GM19395 (cell line): ENCODE results near the gene SEMA6D.

Experiments
- ATAC-seq: cut with Tn5 transposase; IDR thresholded peaks from one replicate; pipeline ENCODE4 v1.9.1; 2021; ENCODE audit warnings: mild to moderate bottlenecking, moderate library complexity; ENCODE audit not compliant: unreplicated experiment

The SEMA6D gene

DNA sequence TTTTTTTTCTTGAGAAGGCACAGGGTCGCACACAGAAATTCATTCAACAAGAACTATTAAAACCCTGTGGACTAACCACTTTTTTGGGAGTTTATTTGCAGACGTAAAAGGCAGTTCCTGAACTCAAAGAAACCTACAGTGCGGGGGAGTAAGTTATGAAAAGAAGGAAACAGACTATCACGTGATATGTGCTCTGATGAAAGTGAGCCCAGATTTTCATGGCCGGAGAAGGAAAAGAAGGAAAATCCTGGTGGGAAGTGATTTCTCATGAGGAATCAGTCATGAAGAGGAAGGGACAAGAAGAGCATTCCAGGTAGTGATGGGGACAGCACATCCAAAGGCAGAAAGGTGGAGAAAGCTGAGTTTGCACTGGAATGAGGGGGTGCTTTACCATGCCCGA, 26.1 kb downstream of the SEMA6D start:
- no peak for ATAC-seq

DNA sequence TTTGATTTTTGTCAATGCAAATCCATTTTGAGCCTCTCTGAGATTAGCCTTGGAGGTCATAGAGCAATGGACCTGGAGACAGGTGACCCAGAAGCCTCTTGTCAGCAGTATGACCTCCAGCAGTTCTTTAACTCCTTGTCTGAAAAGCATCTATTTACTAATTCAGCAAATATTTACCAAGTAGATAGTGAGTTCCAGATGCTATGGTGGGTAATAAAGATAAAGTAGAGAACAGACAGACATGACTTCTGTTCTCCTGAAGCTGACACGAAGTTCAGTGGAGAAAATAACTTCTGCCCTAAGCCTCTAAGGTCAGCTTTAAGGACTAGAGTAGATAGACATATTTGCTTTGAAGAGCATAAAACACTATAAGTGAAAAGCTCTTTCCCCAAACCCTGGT, 26.6 kb downstream of the SEMA6D start:
- no peak for ATAC-seq

DNA sequence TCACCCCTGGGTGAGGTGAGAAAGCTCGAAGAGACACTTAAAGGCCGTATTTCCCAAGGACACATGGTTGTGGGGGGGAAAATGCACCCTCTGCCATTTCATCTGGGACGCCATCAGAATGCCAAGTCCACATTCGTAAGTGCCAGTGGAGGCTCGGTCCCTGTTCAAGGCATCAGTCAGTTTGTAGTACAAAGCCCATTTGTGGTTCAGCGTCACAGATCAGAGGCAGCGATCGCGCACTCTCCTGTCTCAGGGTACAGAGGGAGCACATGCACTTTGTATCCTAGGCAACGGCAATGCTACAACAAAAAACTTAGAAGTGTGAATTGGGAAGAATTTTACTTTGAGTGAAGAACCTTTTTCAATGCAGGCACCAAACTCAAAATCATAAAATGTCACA, 27.2 kb downstream of the SEMA6D start:
- no peak for ATAC-seq

DNA sequence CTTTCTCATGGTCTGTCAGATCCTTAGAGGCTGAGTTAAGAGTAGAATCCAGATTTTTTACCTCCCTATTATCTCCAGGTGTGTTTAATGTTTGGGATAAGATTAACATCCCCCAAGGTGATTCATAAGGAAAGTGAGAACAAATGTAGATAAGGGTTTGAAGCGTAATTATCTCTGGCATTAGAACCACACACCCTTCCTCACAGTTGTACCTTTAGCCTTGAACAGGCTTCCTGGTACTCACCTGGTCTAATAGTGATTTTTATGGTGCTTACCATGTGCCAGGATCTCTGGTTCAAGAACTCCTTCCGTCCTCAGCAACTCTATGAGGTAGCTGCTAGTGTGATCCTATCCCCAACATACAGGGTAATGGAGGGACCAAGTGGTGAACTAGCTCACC, 27.7 kb downstream of the SEMA6D start:
- ATAC-seq: no peak

DNA sequence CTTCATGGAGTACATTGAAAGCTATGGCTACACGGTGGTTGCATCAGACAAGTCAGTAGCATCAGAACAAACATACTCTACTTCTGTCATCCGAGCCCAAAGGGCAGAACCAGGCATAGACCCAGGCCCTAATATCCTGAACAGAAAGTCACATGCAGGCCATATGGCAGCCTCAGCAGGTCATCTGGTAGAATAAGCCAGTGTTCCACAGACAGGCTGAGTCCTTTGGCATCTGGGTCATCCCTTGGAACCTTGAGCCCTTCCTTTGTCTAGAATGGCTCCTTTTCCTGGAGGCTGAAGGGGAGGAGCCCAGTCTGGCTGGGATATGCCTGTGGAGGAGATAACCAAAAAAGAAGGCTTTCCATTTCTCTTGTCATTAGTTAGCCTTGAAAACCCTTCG, 29.2 kb downstream of the SEMA6D start:
- ATAC-seq: no peak

DNA sequence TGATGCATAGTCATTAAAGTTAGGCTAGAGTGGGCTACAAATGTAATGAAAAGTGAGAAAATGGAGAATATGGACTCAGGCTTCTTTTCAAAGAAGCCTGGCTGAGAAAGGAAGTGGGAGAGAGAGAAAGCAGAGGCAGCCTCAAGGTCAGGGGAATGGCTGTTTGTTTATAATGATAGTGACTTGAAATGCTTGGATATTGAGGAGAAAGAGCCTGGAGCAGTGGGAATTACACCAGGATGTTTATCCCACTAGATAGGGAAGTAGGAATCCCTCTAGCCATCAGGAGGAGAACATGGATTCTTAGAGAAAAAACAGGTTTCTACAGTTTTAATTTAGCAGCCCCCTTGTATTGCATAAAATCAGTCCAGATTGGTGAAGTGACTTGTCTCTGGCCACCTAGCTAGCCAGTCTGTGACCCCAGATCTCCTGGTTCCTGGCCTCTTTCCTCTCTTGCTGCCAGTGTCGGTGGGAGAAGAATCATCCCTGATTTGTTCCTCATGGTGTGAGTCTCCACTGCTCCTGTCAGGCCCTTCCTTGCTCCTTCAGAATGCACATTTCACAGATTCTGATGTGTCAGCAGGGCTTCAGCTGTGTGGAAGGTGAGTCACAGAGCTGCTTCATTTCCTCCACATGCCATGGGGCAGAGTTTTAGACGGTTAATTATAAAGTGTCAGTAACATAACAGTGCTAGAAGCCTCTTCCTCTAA, 32.9 kb downstream of the SEMA6D start:
- ATAC-seq: no peak

DNA sequence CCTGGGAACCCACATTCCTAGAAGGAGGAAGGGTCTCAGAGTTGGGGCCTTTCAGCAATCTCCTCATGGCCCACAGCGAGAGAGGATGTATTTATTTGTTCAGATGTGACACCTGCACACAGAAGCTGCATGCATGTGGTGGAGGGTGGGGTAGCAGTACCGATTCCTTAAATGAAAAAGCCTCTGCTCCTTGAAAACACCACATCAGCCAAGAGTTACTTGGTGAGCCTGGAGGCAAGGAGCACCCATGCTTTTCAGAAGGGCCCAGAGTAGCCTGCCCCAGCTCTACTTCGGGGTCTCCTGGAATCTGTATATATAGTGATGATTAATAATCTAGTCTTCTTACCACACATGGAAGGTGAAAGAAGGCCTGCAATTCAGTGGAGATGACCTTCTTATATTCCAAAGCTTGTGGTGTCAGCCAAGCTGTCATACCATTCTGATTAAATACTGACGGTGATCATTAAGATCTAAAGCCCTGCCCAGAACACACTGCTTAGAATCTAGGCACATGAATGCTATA, 33.5 kb downstream of the SEMA6D start:
- ATAC-seq: no peak

DNA sequence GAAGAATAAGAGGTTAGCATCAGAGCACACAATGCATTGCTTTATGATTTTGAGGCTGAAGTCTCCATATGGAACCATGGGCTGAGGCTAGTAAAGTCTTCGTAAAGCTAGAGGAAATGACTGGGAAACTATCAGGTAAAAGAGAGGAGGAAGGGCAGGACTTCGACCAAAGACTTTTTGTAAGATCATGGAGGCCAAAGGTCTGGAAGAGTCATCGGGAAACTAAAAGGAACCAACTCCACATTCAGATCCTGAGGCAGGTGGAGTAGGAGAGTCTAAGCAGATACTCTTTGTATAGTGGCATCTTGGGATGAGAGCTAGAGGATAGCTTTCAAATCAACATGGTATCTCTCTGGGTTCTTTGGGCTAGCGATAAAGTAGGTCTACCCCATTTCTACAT, 36.3 kb downstream of the SEMA6D start:
- ATAC-seq: no peak

DNA sequence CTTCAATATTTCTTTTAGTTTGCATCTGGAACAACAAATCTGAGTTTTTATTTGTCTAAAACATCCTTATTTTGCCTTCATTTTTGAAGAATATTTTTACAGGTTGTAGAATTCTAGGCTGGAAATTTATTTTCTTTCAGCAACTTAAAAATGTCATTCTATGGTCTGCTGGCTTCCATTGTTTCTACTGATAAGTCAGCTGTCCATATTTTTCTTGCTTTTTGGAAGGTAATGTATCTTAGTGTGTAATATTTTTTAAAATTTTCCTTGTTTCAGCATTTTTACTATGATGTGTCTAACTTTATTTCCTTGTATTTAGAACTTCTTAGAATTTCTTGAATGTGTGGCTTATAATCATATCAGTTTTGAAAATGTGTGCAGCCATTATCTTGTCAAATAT, 37.0 kb downstream of the SEMA6D start:
- ATAC-seq: no peak

DNA sequence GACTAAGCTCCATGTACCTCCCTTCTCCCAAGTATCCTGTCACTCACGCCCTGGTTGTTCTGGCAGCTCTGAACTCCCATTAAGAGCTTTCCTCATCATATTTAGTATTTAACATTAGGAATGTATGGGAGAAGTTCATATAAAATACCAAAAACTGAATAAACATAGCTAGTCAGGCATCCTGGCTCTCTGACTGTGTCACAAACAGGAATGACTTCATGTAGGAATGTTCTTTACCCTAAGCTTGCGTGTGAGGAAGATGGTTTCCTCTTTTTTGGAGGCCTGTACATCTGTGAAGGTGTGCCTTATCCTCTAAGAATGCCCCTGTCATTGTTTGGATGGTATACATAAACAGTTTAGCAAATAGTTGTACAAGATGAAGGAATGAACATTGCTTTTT, 38.6 kb downstream of the SEMA6D start:
- ATAC-seq: no peak

DNA sequence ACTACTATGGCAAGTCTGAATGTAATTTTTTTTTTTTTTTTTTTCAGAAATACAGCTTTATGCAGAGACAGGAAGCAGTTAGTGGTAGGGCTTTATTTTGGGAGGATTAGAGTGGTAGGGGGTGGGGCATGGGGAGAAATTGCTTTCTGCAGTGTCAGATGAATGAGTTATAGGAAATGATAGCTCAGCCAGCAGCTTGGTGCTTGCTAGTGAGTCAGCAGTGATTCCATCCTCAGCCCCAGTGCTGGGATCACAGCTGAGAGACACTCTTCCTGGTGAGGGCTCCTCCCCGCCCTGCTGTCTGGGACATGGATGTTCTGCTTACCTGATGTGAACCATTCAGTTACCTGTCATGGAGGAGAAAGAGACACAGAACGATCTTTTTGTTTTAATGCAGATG, 39.6 kb downstream of the SEMA6D start:
- no peak for ATAC-seq

DNA sequence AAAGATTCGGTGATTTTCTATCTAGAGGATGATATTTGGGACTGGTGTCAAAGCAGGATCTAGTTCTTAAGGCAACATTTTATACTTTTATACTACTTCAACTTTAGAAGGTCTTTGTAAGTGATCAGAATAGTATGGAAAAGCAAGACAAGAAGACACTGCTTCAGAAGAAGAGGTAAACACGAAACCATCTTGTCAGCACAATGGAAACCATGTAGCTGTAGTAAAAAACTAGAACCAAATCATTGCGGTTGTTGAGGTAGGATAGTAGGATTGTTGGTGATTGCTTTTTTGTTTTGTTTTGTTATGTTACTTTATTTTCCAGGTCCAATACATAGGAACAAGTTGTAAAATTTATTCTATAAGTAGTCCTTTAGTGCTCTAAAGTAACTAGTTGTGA, 40.0 kb downstream of the SEMA6D start:
- no peak for ATAC-seq

DNA sequence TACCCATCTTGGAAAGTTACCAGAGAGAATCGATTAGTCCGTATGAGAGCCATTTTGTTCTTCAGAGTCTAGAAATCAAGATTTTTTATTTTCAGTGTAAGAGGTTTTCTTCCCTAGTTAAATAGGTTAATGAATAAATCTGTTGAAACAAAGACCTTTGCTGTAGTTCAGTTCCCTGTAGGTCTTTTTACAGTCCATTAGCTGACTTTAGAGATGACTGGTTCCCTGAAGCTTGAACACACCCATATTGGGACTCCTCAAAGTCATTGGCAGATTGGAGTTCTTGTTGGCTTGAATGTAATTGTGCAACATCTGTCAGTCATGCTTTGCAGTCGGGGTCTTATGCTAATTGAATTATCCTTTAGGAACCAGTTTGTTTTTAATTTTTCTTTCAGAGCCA, 45.3 kb downstream of the SEMA6D start:
- ATAC-seq: no peak

DNA sequence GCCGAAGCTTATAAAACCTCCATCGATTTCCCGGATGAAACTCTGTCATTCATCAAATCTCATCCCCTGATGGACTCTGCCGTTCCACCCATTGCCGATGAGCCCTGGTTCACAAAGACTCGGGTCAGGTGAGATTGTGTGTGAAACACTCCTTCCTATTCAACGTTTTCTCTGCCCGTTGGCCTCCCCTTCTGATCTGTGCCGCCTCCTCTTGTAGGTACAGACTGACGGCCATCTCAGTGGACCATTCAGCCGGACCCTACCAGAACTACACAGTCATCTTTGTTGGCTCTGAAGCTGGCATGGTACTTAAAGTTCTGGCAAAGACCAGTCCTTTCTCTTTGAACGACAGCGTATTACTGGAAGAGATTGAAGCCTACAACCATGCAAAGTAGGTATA, 47.4 kb downstream of the SEMA6D start:
- ATAC-seq: no peak

DNA sequence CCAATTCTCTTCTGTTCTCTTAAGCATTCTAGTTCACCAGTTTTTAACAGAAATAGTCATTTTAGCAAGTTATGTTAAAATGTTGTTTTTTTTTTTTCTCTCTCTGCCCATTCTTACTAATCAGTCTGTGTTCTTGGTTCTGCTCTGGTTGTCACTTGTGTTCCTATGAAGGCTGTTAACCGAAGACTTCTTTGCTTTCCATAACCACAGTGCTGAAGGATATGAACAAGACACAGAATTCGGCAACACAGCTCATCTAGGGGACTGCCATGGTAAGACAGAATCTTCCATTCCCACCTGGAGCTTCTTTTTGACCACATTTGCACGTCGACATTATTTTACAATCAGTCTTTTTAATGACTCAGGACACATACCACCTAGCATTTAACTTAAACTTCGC, 49.1 kb downstream of the SEMA6D start:
- ATAC-seq: no peak

DNA sequence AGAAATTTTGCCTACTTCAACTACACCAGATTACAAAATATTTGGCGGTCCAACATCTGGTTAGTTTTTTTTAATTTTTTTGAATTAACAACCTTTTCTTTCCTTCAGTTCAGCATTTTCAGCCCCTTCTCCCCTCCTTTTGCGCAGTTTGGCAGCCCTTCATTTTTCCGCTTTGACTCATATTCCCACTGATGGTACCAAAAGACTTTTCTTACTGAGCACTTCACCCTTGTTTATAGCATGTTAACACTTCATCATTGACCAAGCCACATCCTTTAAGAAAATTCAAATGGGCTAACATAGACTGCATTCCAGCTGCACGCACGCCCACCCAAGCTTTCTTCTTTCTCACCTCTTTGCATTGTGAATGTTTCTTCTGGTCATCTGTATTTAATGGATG, 49.7 kb downstream of the SEMA6D start:
- no peak for ATAC-seq

DNA sequence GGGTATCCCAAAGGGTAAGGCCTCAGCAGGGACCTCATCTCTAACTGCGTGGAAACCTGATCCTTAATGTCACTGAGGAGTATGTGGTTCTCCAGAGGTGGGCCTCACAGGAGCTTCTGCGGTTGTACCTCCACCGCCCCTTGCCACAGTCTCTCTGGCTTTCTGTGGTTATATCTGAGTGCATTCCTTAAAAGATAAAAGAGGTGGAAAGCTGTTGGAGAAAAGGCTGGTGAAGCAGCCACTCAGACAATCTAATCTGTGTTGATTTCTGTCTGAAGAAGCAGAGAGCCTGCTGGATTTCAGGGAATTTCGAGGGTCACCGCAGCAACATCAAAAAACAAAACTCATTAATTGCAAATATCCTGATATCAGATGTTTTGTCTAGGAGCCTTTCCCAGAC, 51.4 kb downstream of the SEMA6D start:
- ATAC-seq: no peak

DNA sequence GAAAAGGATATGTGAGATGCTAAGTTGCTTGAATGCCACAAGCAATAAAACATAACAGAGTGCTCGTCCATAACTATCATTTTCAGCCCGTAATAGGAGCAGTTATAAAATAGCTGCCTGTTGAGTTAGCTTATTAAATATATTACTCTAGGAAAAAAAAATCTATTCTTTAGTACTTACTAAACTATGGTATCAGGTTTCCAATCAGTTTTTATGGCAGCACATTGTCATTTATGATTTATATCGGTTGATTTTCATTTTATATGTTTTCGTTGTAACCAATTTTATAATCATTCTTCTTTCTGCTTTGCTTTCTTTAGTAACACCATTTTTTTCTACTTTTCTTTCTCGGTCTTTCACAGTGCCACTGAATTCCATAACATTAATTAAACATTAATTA, 51.9 kb downstream of the SEMA6D start:
- no peak for ATAC-seq

DNA sequence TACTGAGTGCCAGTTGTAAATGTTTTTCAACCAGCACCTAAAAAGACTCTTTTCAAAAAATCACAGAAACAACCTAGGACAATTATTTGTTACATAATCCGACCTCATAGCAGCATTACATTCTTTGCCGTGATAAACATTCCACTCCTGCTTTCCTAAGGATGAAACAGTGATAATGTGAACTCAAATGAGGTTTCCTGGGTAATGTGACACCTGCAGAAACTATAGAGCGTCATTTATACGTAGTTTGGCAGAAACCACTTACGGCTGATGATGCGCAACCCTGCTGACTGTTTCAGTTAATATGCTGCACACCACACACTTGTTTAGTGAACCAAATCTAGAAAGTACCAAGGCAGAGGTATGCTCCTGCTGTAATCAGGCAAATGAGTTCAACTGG, 55.8 kb downstream of the SEMA6D start:
- no peak for ATAC-seq

DNA sequence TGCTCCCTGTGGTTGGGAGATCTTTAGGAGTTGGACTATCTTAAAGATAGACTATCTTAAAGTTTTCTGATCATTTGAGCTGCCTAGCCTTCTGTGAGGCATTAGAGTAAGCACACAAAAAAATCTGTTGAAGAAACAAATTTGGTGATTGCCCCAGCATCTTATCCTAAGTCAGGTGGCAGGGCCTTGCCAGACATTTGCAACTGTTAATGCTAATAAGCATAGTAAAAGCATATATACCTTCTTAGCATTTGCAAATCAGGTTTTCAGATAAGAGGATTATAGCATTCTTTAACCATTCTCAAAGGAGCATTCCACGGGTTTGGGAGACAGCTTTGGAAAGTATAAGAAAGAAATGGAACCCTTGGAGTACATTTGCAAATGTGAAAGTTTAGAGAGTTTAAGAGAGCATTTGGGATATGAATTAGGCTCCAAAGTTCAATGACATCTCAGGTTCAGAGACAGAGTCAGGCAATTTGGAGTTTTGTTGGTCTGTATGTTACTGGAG, 61.0 kb downstream of the SEMA6D start:
- ATAC-seq: no peak

DNA sequence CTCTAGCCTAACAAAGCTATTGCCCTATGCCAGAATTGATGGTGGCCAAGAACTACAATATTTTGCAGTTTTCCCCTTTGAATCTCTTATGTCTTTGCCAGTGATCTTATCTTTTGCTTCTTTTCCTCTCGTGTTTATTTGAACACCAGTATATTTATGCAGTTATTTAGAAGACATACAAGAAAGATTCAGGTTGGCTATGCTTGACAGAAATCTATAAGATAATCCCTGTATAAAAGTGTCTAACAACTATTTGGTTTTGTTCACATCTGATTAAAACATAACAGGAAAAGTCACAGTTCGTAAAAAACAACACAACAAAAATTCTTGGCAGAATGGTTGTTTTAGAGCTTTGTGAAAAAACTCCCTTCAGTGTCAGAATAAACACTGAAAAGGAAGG, 63.7 kb downstream of the SEMA6D start:
- no peak for ATAC-seq

DNA sequence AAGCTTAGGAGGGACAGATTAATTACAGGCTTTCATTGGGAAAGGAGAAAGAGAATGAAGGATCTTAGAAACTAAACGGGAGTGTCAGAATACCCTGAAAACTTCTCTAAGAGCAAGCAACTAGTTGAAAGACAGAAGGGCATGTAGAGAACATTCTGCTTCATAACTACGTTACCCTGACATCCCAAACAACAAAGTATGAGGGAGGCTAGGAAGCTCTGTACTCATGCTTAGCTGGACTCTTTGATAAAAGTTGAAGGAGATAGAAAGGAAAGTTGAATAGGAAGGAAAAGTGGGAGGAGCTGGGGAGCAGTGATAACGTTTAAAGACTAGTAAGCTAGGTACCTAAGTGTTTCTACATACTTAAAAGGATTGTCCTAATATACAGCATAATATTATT, 64.2 kb downstream of the SEMA6D start:
- ATAC-seq: no peak

DNA sequence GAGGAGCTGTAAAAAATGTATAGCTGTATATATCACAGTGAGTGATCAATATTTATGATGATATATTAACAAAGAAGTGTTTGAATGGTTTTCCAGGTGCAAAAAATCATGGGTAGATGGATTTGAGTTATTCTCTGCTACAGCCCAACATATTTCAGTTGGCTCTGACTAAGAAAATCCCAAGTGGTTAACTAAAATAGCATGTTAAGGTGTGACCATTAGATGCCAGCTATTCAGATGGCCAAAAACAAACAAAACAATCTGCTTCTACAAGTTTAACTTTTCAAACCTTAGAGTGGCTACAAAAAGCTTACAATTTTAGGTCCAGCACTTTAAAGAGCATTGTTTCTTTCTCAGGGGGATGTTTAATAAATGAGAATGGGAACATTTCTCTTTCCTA, 67.5 kb downstream of the SEMA6D start:
- no peak for ATAC-seq
